GM12874 (cell line): ENCODE measurements around the gene ZNF878.

Experiments used
- TF ChIP-seq, protein P1 (sequence below): IDR thresholded peaks from 2 replicates; pipeline ENCODE4 v1.5.1; 2011; ENCODE audit warnings: low read depth, mild to moderate bottlenecking, control low read depth, low read length, moderate library complexity; ENCODE audit not compliant: insufficient read depth

The ZNF878 gene

DNA sequence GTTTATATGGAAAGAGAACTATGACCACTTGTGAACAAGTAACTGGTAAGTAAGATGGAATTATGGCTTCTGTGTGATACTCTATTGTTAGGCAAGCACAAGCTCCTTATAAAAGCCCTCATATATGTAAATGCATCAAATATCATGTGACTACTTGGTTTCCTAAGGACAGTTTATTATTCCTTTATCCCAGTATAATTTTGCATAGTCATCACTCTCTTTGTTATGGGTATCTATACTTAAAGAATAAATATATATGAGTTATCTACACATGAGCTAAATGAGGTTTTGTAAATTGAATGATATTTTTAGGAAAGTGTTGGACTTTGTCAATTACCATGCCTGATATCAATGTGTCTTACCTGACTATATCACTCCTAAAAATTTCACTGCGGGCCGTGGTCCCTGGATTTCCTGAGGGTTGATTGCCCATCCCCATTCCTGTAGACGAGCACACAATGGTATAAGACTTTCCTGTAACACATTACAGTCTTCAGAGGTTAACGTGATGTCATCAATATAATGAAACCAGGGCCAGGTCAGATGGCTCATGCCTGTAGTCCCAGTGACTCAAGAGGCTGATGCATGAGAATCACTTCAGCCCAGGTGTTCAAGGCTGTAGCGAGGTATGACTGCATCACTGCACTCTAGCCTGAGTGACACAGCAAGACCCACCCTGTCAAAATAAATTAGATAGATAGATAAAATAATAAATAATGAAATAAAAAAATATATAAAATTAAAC is 32.5 kb upstream of the ZNF878 start:
- TF ChIP-seq, protein P1, sequence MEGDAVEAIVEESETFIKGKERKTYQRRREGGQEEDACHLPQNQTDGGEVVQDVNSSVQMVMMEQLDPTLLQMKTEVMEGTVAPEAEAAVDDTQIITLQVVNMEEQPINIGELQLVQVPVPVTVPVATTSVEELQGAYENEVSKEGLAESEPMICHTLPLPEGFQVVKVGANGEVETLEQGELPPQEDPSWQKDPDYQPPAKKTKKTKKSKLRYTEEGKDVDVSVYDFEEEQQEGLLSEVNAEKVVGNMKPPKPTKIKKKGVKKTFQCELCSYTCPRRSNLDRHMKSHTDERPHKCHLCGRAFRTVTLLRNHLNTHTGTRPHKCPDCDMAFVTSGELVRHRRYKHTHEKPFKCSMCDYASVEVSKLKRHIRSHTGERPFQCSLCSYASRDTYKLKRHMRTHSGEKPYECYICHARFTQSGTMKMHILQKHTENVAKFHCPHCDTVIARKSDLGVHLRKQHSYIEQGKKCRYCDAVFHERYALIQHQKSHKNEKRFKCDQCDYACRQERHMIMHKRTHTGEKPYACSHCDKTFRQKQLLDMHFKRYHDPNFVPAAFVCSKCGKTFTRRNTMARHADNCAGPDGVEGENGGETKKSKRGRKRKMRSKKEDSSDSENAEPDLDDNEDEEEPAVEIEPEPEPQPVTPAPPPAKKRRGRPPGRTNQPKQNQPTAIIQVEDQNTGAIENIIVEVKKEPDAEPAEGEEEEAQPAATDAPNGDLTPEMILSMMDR: no peak

GRCh38 chr19:12077375-12077774 is 24.6 kb upstream of the ZNF878 start:
- TF ChIP-seq, protein P1: no peak

DNA sequence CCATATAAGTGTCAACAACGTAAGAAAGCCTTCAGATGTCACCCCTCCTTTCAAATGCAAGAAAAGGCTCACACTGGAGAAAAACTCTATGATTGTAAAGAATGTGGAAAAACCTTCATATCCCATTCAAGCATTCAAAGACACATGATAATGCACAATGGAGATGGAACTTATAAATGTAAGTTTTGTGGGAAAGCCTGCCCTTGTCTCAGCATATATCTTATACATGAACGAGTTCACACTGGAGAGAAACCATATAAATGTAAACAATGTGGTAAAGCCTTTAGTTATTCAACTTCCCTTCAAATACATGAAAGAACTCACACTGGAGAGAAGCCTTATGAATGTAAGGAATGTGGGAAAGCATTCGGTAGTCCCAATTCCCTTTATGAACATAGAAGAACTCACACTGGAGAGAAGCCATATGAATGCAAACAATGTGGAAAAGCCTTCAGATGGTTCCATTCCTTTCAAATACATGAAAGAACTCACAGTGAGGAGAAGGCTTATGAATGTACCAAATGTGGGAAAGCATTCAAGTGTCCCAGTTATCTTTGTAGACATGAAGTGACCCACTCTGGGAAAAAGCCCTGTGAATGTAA is 22.9 kb upstream of the ZNF878 start:
- TF ChIP-seq, protein P1: no peak

- TF ChIP-seq, protein P1: no peak
Observed at GRCh38 chr19:12064590-12065538, 12.1 kb upstream of the ZNF878 start, which contains the start of gene ZNF844. TSS of gene ZNF844 (plus strand) at chr19:12064731. CDS start at chr19:12064874, 143 bp downstream.

GRCh38 chr19:12055784-12056183 is 3.0 kb upstream of the ZNF878 start:
- TF ChIP-seq, protein P1: no peak

- TF ChIP-seq, protein P1: no peak
Observed at GRCh38 chr19:12052091-12052496, 667 bp downstream of the ZNF878 start.

- TF ChIP-seq, protein P1: no peak
Observed at GRCh38 chr19:12047868-12048267, 4.9 kb downstream of the ZNF878 start.
